K562 (cell line): ENCODE data around the gene EXOSC9. TPM values are rescaled to one million over a fixed set of nuclear protein-coding genes. Genes with fewer than 3 reads are reported as not detected.
A peak's percentile ranks its signal among the peaks of the same experiment; 100 is the strongest.

Experiments
- ARID3B ChIP-seq: fragments of 250-450 bp; sonication (Bioruptor Pico); IDR thresholded peaks from 2 replicates; pipeline ENCODE4 v1.4.0; 2020; ENCODE audit warnings: borderline replicate concordance
- C11orf30 ChIP-seq: fragments of 450-650 bp; IDR thresholded peaks from 2 replicates; pipeline ENCODE4 v1.6.1; 2016; ENCODE audit warnings: low read depth, mild to moderate bottlenecking
- HCFC1 ChIP-seq: IDR thresholded peaks from 2 replicates; pipeline ENCODE4 v1.6.1; 2012; ENCODE audit warnings: low read depth, low read length, improper control_type of control experiment
- HDAC8 ChIP-seq: fragments of 450-650 bp; IDR thresholded peaks from 2 replicates; pipeline ENCODE4 v1.6.1; 2016; ENCODE audit warnings: mild to moderate bottlenecking, missing genetic modification characterization, moderate library complexity, missing compliant biosample characterization
- JUNB ChIP-seq: fragments of 450-650 bp; formaldehyde crosslinking; conservative IDR thresholded peaks from 2 replicates; pipeline ENCODE4 v1.4.0; 2020; ENCODE audit warnings: mild to moderate bottlenecking
- NR2C1 ChIP-seq, 2 experiments: fragments of 450-650 bp; IDR thresholded peaks; 2 replicates each; pipeline ENCODE4 v1.6.1; 2017; ENCODE audit warnings: mild to moderate bottlenecking in 2 of 2, antibody characterized with exemption in 1 of 2, inconsistent platforms in 1 of 2, missing compliant biosample characterization in 1 of 2, missing genetic modification characterization in 1 of 2
- RBBP5 ChIP-seq: fragments of 200-600 bp; sonication (generic); IDR thresholded peaks from 2 replicates; pipeline ENCODE4 v1.6.1; 2012; ENCODE audit warnings: borderline replicate concordance, mild to moderate bottlenecking, low read length, control low read depth, inconsistent platforms; ENCODE audit not compliant: insufficient read depth, poor library complexity, severe bottlenecking
- RBM25 ChIP-seq: fragments of 200-400 bp; formaldehyde crosslinking; IDR thresholded peaks from 2 replicates; pipeline ENCODE4 v1.6.1; 2018; ENCODE audit warnings: low read length, low read depth, moderate library complexity; ENCODE audit not compliant: severe bottlenecking
- RUNX1 ChIP-seq: sonication (generic); IDR thresholded peaks from 2 replicates; pipeline ENCODE4 v1.6.1; 2016; ENCODE audit warnings: antibody characterized with exemption, low read depth
- STAT5B ChIP-seq: fragments of 250-450 bp; sonication (Bioruptor Pico); IDR thresholded peaks from 2 replicates; pipeline ENCODE4 v1.8.0; 2021; ENCODE audit warnings: mild to moderate bottlenecking, inconsistent platforms
- ZMIZ1 ChIP-seq, 2 experiments: fragments of 150-350 bp in 1 of 2; IDR thresholded peaks; 2 replicates each; pipeline ENCODE4 v1.6.1; 2012 to 2016; ENCODE audit warnings: low read depth in 2 of 2, low read length in 2 of 2, mild to moderate bottlenecking in 1 of 2, moderate library complexity in 1 of 2
- ZNF512 ChIP-seq: IDR thresholded peaks from 2 replicates; pipeline ENCODE4 v1.6.1; 2016; ENCODE audit warnings: missing genetic modification characterization, missing compliant biosample characterization
- polyA plus RNA-seq, 8 experiments: library from polyadenylated mRNA; depleted of rRNA in 4 of 8; stranded (reverse) in 5 of 8; unstranded in 3 of 8; fragments of >200 nt; fragmentation: Nextera tagmentation in 2 of 8; fragmentation: Illumina TruSeq in 1 of 8; extraction: Ambion mirVana in 2 of 8; extraction: Trizol in 1 of 8; gene quantifications; 2 replicates each; pipeline versions ENCODE4 v1.2.1 to v1.2.3, GENCODE V29; 2011 to 2014; ENCODE audit warnings: inconsistent platforms in 1 of 8, missing spikeins in 1 of 8
- total RNA-seq, 7 experiments: library from RNA; depleted of rRNA in 6 of 7; stranded (reverse); fragments of >200 nt in 6 of 7; fragmentation: Illumina TruSeq in 2 of 7; extraction: Trizol in 2 of 7; gene quantifications; 2 replicates each; pipeline versions ENCODE4 v1.2.1 to v1.2.3, GENCODE V29; 2011 to 2021; ENCODE audit warnings: low replicate concordance in 1 of 7

EXOSC9 gene
- total and polyA plus RNA-seq, 9 of the 15 experiments (the other 6 are each of a cell fraction or from before 2014, with no cell fraction given) = 64.7 to 166 (median 115) TPM

GRCh38 chr4:121800961-121801714 is at the start of gene EXOSC9 (continued):
- TF ChIP-seq RBM25 (no peak), NR2C1 (IDR thresholded peaks at IDR 0.05) (no peak), NR2C1 (tag; IDR thresholded peaks at IDR 0.05) (no peak), STAT5B (CRISPR knock-in tag) (no peak), RBBP5 (peak; percentile 99), ZNF512 (tag) (no peak), C11orf30 (peak; percentile 94), ZMIZ1 (IDR thresholded peaks at IDR 0.05; ENCODE audit: low read depth in 2 of 2, low read length in 2 of 2) (0 out of 4 replicates have a peak, but pooled peaks of 1 of the 2 experiments have one; percentile 67), HDAC8 (tag) (no peak), RUNX1 (no peak), ARID3B (CRISPR knock-in tag) (no peak), HCFC1 (peak; percentile 82), JUNB (CRISPR knock-in tag) (peak; percentile 80)
